HepG2 (cell line): Measurements from ENCODE around the gene SIT1. TPM values are rescaled to one million over a fixed set of nuclear protein-coding genes. Genes with fewer than 3 reads are reported as not detected.

Source experiments
- ATF2 ChIP-seq: sonication (generic); formaldehyde crosslinking; IDR thresholded peaks from 2 replicates; pipeline ENCODE4 v1.4.0; 2020; ENCODE audit warnings: missing genetic modification reagents
- DPF2 ChIP-seq: sonication (generic); formaldehyde crosslinking; IDR thresholded peaks from 2 replicates; pipeline ENCODE4 v1.4.0; 2020; ENCODE audit warnings: mild to moderate bottlenecking, low read depth, missing genetic modification reagents, borderline replicate concordance
- ETV6 ChIP-seq: sonication (generic); formaldehyde crosslinking; conservative IDR thresholded peaks from 2 replicates; pipeline ENCODE4 v1.4.0; 2020; ENCODE audit warnings: missing genetic modification reagents
- FOXC1 ChIP-seq: sonication (generic); formaldehyde crosslinking; IDR thresholded peaks from 2 replicates; pipeline ENCODE4 v1.8.0; 2022; ENCODE audit warnings: mild to moderate bottlenecking, missing genetic modification reagents, borderline replicate concordance
- GATAD2A ChIP-seq: IDR thresholded peaks from 2 replicates; pipeline ENCODE4 v1.6.1; 2016
- HNF4A ChIP-seq: sonication (generic); formaldehyde crosslinking; IDR thresholded peaks from 2 replicates; pipeline ENCODE4 v1.4.0; 2020; ENCODE audit warnings: missing genetic modification reagents
- NR2F1 ChIP-seq, 2 experiments: fragments of 450-650 bp in 1 of 2; formaldehyde crosslinking in 1 of 2; IDR thresholded peaks; 2 replicates each; pipeline versions ENCODE4 v1.5.0 to v1.6.1; 2016 to 2020; ENCODE audit warnings: mild to moderate bottlenecking in 1 of 2, missing compliant biosample characterization in 1 of 2, missing genetic modification reagents in 1 of 2, moderate library complexity in 1 of 2
- PAWR ChIP-seq: sonication (generic); formaldehyde crosslinking; IDR thresholded peaks from 2 replicates; pipeline ENCODE4 v1.4.0; 2020; ENCODE audit warnings: missing genetic modification reagents, mild to moderate bottlenecking, borderline replicate concordance
- SALL1 ChIP-seq: sonication (generic); formaldehyde crosslinking; IDR thresholded peaks from 2 replicates; pipeline ENCODE4 v1.8.0; 2022; ENCODE audit warnings: mild to moderate bottlenecking, missing genetic modification reagents
- SCMH1 ChIP-seq: sonication (generic); formaldehyde crosslinking; IDR thresholded peaks from 2 replicates; pipeline ENCODE4 v1.9.0; 2021; ENCODE audit warnings: missing genetic modification reagents, mild to moderate bottlenecking, borderline replicate concordance
- ZBTB3 ChIP-seq: sonication (generic); formaldehyde crosslinking; IDR thresholded peaks from 2 replicates; pipeline ENCODE4 v1.4.0; 2020; ENCODE audit warnings: low read depth, mild to moderate bottlenecking, moderate library complexity, missing genetic modification reagents, borderline replicate concordance
- ZBTB38 ChIP-seq: sonication (generic); formaldehyde crosslinking; IDR thresholded peaks from 2 replicates; pipeline ENCODE4 v1.5.1; 2020; ENCODE audit warnings: mild to moderate bottlenecking, missing genetic modification reagents
- ZBTB7A ChIP-seq: sonication (generic); formaldehyde crosslinking; IDR thresholded peaks from 2 replicates; pipeline ENCODE4 v1.8.0; 2022; ENCODE audit warnings: mild to moderate bottlenecking, missing genetic modification reagents
- ZNF121 ChIP-seq: sonication (generic); formaldehyde crosslinking; IDR thresholded peaks from 2 replicates; pipeline ENCODE4 v1.5.0; 2020; ENCODE audit warnings: mild to moderate bottlenecking, missing genetic modification reagents
- ZNF362 ChIP-seq: sonication (generic); formaldehyde crosslinking; IDR thresholded peaks from 2 replicates; pipeline ENCODE4 v1.4.0; 2020; ENCODE audit warnings: missing genetic modification reagents, mild to moderate bottlenecking, borderline replicate concordance
- ZNF558 ChIP-seq: sonication (generic); formaldehyde crosslinking; IDR thresholded peaks from 2 replicates; pipeline ENCODE4 v1.9.0; 2022; ENCODE audit warnings: mild to moderate bottlenecking, missing genetic modification reagents, borderline replicate concordance
- ZNF746 ChIP-seq: sonication (generic); formaldehyde crosslinking; IDR thresholded peaks from 2 replicates; pipeline ENCODE4 v1.8.0; 2022; ENCODE audit warnings: mild to moderate bottlenecking, missing genetic modification reagents
- ZNF788 ChIP-seq: sonication (generic); formaldehyde crosslinking; IDR thresholded peaks from 2 replicates; pipeline ENCODE4 v1.5.0; 2020; ENCODE audit warnings: mild to moderate bottlenecking, missing genetic modification reagents, borderline replicate concordance
- polyA plus RNA-seq, 8 experiments: library from polyadenylated mRNA; depleted of rRNA in 3 of 8; stranded (reverse) in 7 of 8; unstranded in 1 of 8; fragments of >200 nt; fragmentation: Illumina TruSeq in 4 of 8; extraction: Trizol in 4 of 8; gene quantifications; 2 replicates each; pipeline versions ENCODE4 v1.2.1 to v1.2.3, GENCODE V29; 2011 to 2016; ENCODE audit warnings: low read depth in 4 of 8, missing spikeins in 1 of 8, mixed read lengths in 1 of 8; ENCODE audit not compliant: insufficient read depth in 1 of 8
- total RNA-seq, 5 experiments: library from RNA; depleted of rRNA; stranded (reverse); fragments of >200 nt; fragmentation: Illumina TruSeq; extraction: Trizol; gene quantifications; 2 replicates each; pipeline ENCODE4 v1.2.3, GENCODE V29; 2016; ENCODE audit warnings: low read depth in 1 of 5
- TF ChIP-seq, protein P1 (sequence below): sonication (generic); formaldehyde crosslinking; IDR thresholded peaks from 2 replicates; pipeline ENCODE4 v1.5.0; 2020; ENCODE audit warnings: missing genetic modification reagents
- TF ChIP-seq, protein P2 (sequence below): sonication (generic); formaldehyde crosslinking; IDR thresholded peaks from 2 replicates; pipeline ENCODE4 v1.9.0; 2021; ENCODE audit warnings: missing genetic modification reagents, borderline replicate concordance
- TF ChIP-seq, protein P3 (sequence below): sonication (generic); formaldehyde crosslinking; IDR thresholded peaks from 2 replicates; pipeline ENCODE4 v1.4.0; 2020; ENCODE audit warnings: mild to moderate bottlenecking, missing genetic modification reagents

SIT1 gene
- total and polyA plus RNA-seq, 2 of the 13 experiments (the other 11 are each of a cell fraction or from before 2014, with no cell fraction given), result 0.09 to 6.7 TPM

GRCh38 chr9:35664531-35665470 lies 14.1 kb upstream of the SIT1 start, which contains the start of gene ARHGEF39 (continued):
- TF ChIP-seq ZNF746 (CRISPR knock-in tag), result no peak
- peak; percentile 68; the same call in 1 of the 2 replicates for TF ChIP-seq ZNF558 (CRISPR knock-in tag)
- peak; percentile 70; the same call in 1 of the 2 replicates for TF ChIP-seq ZNF788 (CRISPR knock-in tag)
- TF ChIP-seq, protein P1, sequence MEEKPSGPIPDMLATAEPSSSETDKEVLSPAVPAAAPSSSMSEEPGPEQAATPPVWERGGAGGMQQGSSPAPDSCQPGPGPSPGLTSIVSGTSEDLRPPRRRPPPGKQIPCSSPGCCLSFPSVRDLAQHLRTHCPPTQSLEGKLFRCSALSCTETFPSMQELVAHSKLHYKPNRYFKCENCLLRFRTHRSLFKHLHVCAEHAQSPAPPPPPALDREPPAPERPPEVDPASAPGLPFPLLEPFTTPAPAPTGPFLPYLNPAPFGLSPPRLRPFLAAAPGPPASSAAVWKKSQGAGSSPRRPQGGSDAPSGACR (CRISPR knock-in tag), result peak; percentile 86; the same call in 1 of the 2 replicates
- 0 out of 2 replicates have a peak, but pooled peaks have one; percentile 31 for TF ChIP-seq ETV6 (CRISPR knock-in tag)
- peak; percentile 68; the same call in 1 of the 2 replicates for TF ChIP-seq ZBTB7A (CRISPR knock-in tag)
- TF ChIP-seq ZNF121 (CRISPR knock-in tag), result 0 out of 2 replicates have a peak, but pooled peaks have one; percentile 25
- TF ChIP-seq ZBTB3 (CRISPR knock-in tag), result no peak
- no peak for TF ChIP-seq ZNF362 (CRISPR knock-in tag)
- peak; percentile 59; the same call in 1 of the 2 replicates for TF ChIP-seq ZBTB38 (CRISPR knock-in tag)
- TF ChIP-seq ATF2 (CRISPR knock-in tag), result peak; percentile 52; the same call in 1 of the 2 replicates
- peak; percentile 30; the same call in 1 of the 2 replicates for TF ChIP-seq FOXC1 (CRISPR knock-in tag)
- TF ChIP-seq NR2F1 (CRISPR knock-in tag; IDR thresholded peaks at IDR 0.05), result no peak
- TF ChIP-seq, protein P2, sequence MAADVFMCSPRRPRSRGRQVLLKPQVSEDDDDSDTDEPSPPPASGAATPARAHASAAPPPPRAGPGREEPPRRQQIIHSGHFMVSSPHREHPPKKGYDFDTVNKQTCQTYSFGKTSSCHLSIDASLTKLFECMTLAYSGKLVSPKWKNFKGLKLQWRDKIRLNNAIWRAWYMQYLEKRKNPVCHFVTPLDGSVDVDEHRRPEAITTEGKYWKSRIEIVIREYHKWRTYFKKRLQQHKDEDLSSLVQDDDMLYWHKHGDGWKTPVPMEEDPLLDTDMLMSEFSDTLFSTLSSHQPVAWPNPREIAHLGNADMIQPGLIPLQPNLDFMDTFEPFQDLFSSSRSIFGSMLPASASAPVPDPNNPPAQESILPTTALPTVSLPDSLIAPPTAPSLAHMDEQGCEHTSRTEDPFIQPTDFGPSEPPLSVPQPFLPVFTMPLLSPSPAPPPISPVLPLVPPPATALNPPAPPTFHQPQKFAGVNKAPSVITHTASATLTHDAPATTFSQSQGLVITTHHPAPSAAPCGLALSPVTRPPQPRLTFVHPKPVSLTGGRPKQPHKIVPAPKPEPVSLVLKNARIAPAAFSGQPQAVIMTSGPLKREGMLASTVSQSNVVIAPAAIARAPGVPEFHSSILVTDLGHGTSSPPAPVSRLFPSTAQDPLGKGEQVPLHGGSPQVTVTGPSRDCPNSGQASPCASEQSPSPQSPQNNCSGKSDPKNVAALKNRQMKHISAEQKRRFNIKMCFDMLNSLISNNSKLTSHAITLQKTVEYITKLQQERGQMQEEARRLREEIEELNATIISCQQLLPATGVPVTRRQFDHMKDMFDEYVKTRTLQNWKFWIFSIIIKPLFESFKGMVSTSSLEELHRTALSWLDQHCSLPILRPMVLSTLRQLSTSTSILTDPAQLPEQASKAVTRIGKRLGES (CRISPR knock-in tag), result no peak
- TF ChIP-seq, protein P3, sequence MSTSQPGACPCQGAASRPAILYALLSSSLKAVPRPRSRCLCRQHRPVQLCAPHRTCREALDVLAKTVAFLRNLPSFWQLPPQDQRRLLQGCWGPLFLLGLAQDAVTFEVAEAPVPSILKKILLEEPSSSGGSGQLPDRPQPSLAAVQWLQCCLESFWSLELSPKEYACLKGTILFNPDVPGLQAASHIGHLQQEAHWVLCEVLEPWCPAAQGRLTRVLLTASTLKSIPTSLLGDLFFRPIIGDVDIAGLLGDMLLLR (CRISPR knock-in tag), result no peak
- peak; percentile 52 for TF ChIP-seq GATAD2A (CRISPR knock-in tag)
- no peak for TF ChIP-seq SCMH1
- TF ChIP-seq PAWR (CRISPR knock-in tag), result peak; percentile 51; the same call in 1 of the 2 replicates
- no peak for TF ChIP-seq DPF2 (CRISPR knock-in tag)
- no peak; the same call in 1 of the 2 replicates for TF ChIP-seq HNF4A (CRISPR knock-in tag)
- TF ChIP-seq SALL1 (CRISPR knock-in tag), result peak; percentile 85
